ENCODE data around the gene NPFF. TPM values are rescaled to one million over a fixed set of nuclear protein-coding genes. Genes with fewer than 3 reads are reported as not detected.

Gene NPFF
- polyA plus RNA-seq, 1 donor (not counting 4 experiments of a cell fraction or from before 2014, with no cell fraction given): not detected

- Histone ChIP-seq H3K27me3 (ENCODE audit: control insufficient read depth, extremely low read depth, insufficient read depth, low read length) (no peaks in the 10 kb centered on the region), H3K4me2 (ENCODE audit: control insufficient read depth, extremely low read depth, insufficient read depth, low read depth, low read length) (no peak overlapping the region), H3K9me1 (ENCODE audit: control insufficient read depth, extremely low read depth, insufficient read depth, low read length) (no peaks in the 10 kb centered on the region), H3K4me3 (ENCODE audit: control insufficient read depth in 2 of 3, extremely low read depth in 1 of 3, insufficient read depth in 2 of 3, low read depth in 1 of 3, low read length in 3 of 3) (no peak overlapping the region), H3K36me3 (ENCODE audit: control insufficient read depth in 2 of 2, extremely low read depth in 1 of 2, insufficient read depth in 2 of 2, low read length in 2 of 2) (peaks cover 63 to 85% of the 10 kb centered on the region in 2 experiments), H3K27ac (ENCODE audit: control insufficient read depth, insufficient read depth, low read length) (no peak overlapping the region), H3K79me2 (ENCODE audit: control insufficient read depth, insufficient read depth, low read length) (peaks cover 91% of the 10 kb centered on the region), H3K9me3 (ENCODE audit: control insufficient read depth, low read depth, low read length) (no peaks in the 10 kb centered on the region), H3K9ac (ENCODE audit: control insufficient read depth, extremely low read depth, insufficient read depth, low read length) (no peak overlapping the region), H2AFZ (ENCODE audit: control insufficient read depth, low read length) (no peak overlapping the region), H4K20me1 (ENCODE audit: control insufficient read depth, extremely low read depth, insufficient read depth, low read length) (peaks cover 29% of the 10 kb centered on the region), H3K4me1 (ENCODE audit: control insufficient read depth, extremely low read depth, insufficient read depth, low read length) (no peaks in the 10 kb centered on the region)
- TF ChIP-seq CTCF (optimal IDR thresholded peaks at IDR 0.05 in 1 of 3, IDR thresholded peaks at IDR 0.05 in 1 of 3, conservative IDR thresholded peaks at IDR 0.05 in 1 of 3; ENCODE audit: extremely low read depth in 1 of 3, insufficient read depth in 2 of 3, low read length in 3 of 3) (no peak), EZH2 (IDR thresholded peaks at IDR 0.05; ENCODE audit: low read length) (no peak)
- FAIRE-seq (no peak), DNase-seq (ENCODE audit: low read depth, low spot score) (no peak)
- dilution Hi-C loops (cut with MboI; ENCODE audit: extremely low pct_ligation_motif_present, low sequenced_read_pairs): no loop called here
Measured at GRCh38 chr12:53461059-53461458, 46.2 kb downstream of the NPFF start.

- no peaks in the 10 kb centered on the region for H3K27me3 ChIP-seq (ENCODE audit: control insufficient read depth, extremely low read depth, insufficient read depth, low read length)
- peaks cover 36% of the 10 kb centered on the region for H4K20me1 ChIP-seq (ENCODE audit: control insufficient read depth, extremely low read depth, insufficient read depth, low read length)
- no peaks in the 10 kb centered on the region for H3K9me3 ChIP-seq (ENCODE audit: control insufficient read depth, low read depth, low read length)
- dilution Hi-C loops (cut with MboI; ENCODE audit: extremely low pct_ligation_motif_present, low sequenced_read_pairs): no loop called here
- H3K27ac ChIP-seq (ENCODE audit: control insufficient read depth, insufficient read depth, low read length): no peak overlapping the region
- peaks cover 95% of the 10 kb centered on the region for H3K79me2 ChIP-seq (ENCODE audit: control insufficient read depth, insufficient read depth, low read length)
- H3K9me1 ChIP-seq (ENCODE audit: control insufficient read depth, extremely low read depth, insufficient read depth, low read length): no peaks in the 10 kb centered on the region
- peaks cover 63 to 90% of the 10 kb centered on the region in 2 experiments for H3K36me3 ChIP-seq (ENCODE audit: control insufficient read depth in 2 of 2, extremely low read depth in 1 of 2, insufficient read depth in 2 of 2, low read length in 2 of 2)
- DNase-seq (ENCODE audit: low read depth, low spot score) (no peak), FAIRE-seq (no peak)
- no peak overlapping the region for H2AFZ ChIP-seq (ENCODE audit: control insufficient read depth, low read length)
- no peak overlapping the region for H3K4me2 ChIP-seq (ENCODE audit: control insufficient read depth, extremely low read depth, insufficient read depth, low read depth, low read length)
- no peak for TF ChIP-seq CTCF (optimal IDR thresholded peaks at IDR 0.05 in 1 of 3, IDR thresholded peaks at IDR 0.05 in 1 of 3, conservative IDR thresholded peaks at IDR 0.05 in 1 of 3; ENCODE audit: extremely low read depth in 1 of 3, insufficient read depth in 2 of 3, low read length in 3 of 3)
- no peak for TF ChIP-seq EZH2 (IDR thresholded peaks at IDR 0.05; ENCODE audit: low read length)
- no peak overlapping the region for H3K4me3 ChIP-seq (ENCODE audit: control insufficient read depth in 2 of 3, extremely low read depth in 1 of 3, insufficient read depth in 2 of 3, low read depth in 1 of 3, low read length in 3 of 3)
- no peak overlapping the region for H3K9ac ChIP-seq (ENCODE audit: control insufficient read depth, extremely low read depth, insufficient read depth, low read length)
- H3K4me1 ChIP-seq (ENCODE audit: control insufficient read depth, extremely low read depth, insufficient read depth, low read length): peaks cover 2% of the 10 kb centered on the region
Measured at GRCh38 chr12:53459097-53459496, 48.2 kb downstream of the NPFF start.

Small RNAs within 50 kb of the gene (small RNA-seq; reads per million reads assigned to genes)
- 0 reads per million in 3 experiments for gene AC023509.3 (ENCODE audit: insufficient read length in 3 of 3, low read depth in 3 of 3, low replicate concordance in 1 of 3)

Other genes starting within 250 kb of the NPFF start
- gene ESPL1, start 239.2 kb downstream of the NPFF start, polyA plus RNA-seq: 0.80 to 3.7 TPM (median 3.7 TPM) in 3 replicates
- gene PFDN5, start 211.9 kb downstream of the NPFF start, polyA plus RNA-seq: 546 to 674 TPM (median 659 TPM) in 3 replicates
- 24.2 to 31.9 TPM (median 27.2 TPM) in 3 replicates for gene MYG1, start 207.8 kb downstream of the NPFF start, polyA plus RNA-seq
- gene AAAS, start 185.9 kb downstream of the NPFF start, polyA plus RNA-seq: 42.1 to 58.3 TPM (median 42.3 TPM) in 3 replicates
- gene SP7, start 171.1 kb downstream of the NPFF start, polyA plus RNA-seq: not detected in 3 replicates
- gene SP1, start 127.3 kb downstream of the NPFF start, polyA plus RNA-seq: 30.7 to 34.5 TPM (median 31.2 TPM) in 3 replicates
- gene AMHR2, start 83.6 kb downstream of the NPFF start, polyA plus RNA-seq: 0.04 TPM in 1 of 3 replicates, not detected in the others
- 81.1 to 128 TPM (median 104 TPM) in 3 replicates for gene PRR13, start 65.8 kb downstream of the NPFF start, polyA plus RNA-seq
- gene PCBP2, start 55.4 kb downstream of the NPFF start, polyA plus RNA-seq: 179 to 329 TPM (median 238 TPM) in 3 replicates
- 8.7 to 21.8 TPM (median 13.4 TPM) in 3 replicates for gene MAP3K12, start 8.0 kb downstream of the NPFF start, polyA plus RNA-seq
- gene TARBP2, start 6.2 kb downstream of the NPFF start, polyA plus RNA-seq: 21.0 to 30.3 TPM (median 28.4 TPM) in 3 replicates
- gene ATF7, start 118.9 kb upstream of the NPFF start, polyA plus RNA-seq: 12.9 to 18.0 TPM (median 16.3 TPM) in 3 replicates
- 138 to 236 TPM (median 205 TPM) in 3 replicates for gene ATP5MC2, start 168.6 kb upstream of the NPFF start, polyA plus RNA-seq
- gene CALCOCO1, start 220.0 kb upstream of the NPFF start, polyA plus RNA-seq: 51.8 to 142 TPM (median 67.3 TPM) in 3 replicates
- not detected in 3 replicates for gene CISTR, start 244.5 kb upstream of the NPFF start, polyA plus RNA-seq

All from keratinocyte (primary cell).